HepG2 (cell line): Measurements from ENCODE around the gene C14orf93. TPM values are rescaled to one million over a fixed set of nuclear protein-coding genes. Genes with fewer than 3 reads are reported as not detected.

Experiments used
- CCDC6 ChIP-seq: sonication (generic); formaldehyde crosslinking; IDR thresholded peaks from 2 replicates; pipeline ENCODE4 v1.8.1; 2022; ENCODE audit warnings: mild to moderate bottlenecking, missing genetic modification reagents, moderate library complexity
- CEBPZ ChIP-seq: IDR thresholded peaks from 2 replicates; pipeline ENCODE4 v1.6.1; 2012; ENCODE audit warnings: low read length, improper control_type of control experiment
- CENPT ChIP-seq: sonication (generic); formaldehyde crosslinking; IDR thresholded peaks from 2 replicates; pipeline ENCODE4 v1.8.0; 2022; ENCODE audit warnings: low read depth, mild to moderate bottlenecking, moderate library complexity, missing genetic modification reagents
- CREBL2 ChIP-seq: sonication (generic); formaldehyde crosslinking; IDR thresholded peaks from 2 replicates; pipeline ENCODE4 v1.8.1; 2023; ENCODE audit warnings: missing genetic modification reagents, mild to moderate bottlenecking, borderline replicate concordance
- ETS1 ChIP-seq: sonication (generic); formaldehyde crosslinking; IDR thresholded peaks from 2 replicates; pipeline ENCODE4 v1.4.0; 2020; ENCODE audit warnings: missing genetic modification reagents
- FOXA1 ChIP-seq, 2 experiments: fragments of 450-650 bp in 1 of 2; sonication (generic) in 1 of 2; formaldehyde crosslinking in 1 of 2; IDR thresholded peaks; 2 replicates each; pipeline versions ENCODE4 v1.4.0 to v1.6.1; 2016 to 2020; ENCODE audit warnings: missing genetic modification reagents in 1 of 2
- GMEB2 ChIP-seq: IDR thresholded peaks from 2 replicates; pipeline ENCODE4 v1.6.1; 2016; ENCODE audit warnings: missing biosample characterization, missing genetic modification reagents, low read depth
- HMGA1 ChIP-seq: sonication (generic); formaldehyde crosslinking; conservative IDR thresholded peaks from 2 replicates; pipeline ENCODE4 v1.4.0; 2020; ENCODE audit warnings: missing genetic modification reagents
- PREB ChIP-seq: sonication (generic); formaldehyde crosslinking; IDR thresholded peaks from 2 replicates; pipeline ENCODE4 v1.4.0; 2020; ENCODE audit warnings: missing genetic modification reagents
- TSC22D2 ChIP-seq: sonication (generic); formaldehyde crosslinking; IDR thresholded peaks from 2 replicates; pipeline ENCODE4 v1.5.1; 2020; ENCODE audit warnings: missing genetic modification reagents, mild to moderate bottlenecking, borderline replicate concordance
- ZMYM2 ChIP-seq: sonication (generic); formaldehyde crosslinking; IDR thresholded peaks from 2 replicates; pipeline ENCODE4 v1.8.0; 2022; ENCODE audit warnings: mild to moderate bottlenecking, missing genetic modification reagents
- ZNF136 ChIP-seq: sonication (generic); formaldehyde crosslinking; IDR thresholded peaks from 2 replicates; pipeline ENCODE4 v1.8.1; 2022; ENCODE audit warnings: low read depth, mild to moderate bottlenecking, moderate library complexity, missing genetic modification reagents
- ZNF17 ChIP-seq: sonication (generic); formaldehyde crosslinking; IDR thresholded peaks from 2 replicates; pipeline ENCODE4 v1.5.0; 2020; ENCODE audit warnings: mild to moderate bottlenecking, missing genetic modification reagents
- ZNF331 ChIP-seq: sonication (generic); formaldehyde crosslinking; IDR thresholded peaks from 2 replicates; pipeline ENCODE4 v1.4.0; 2020; ENCODE audit warnings: missing genetic modification reagents
- ZNF343 ChIP-seq: sonication (generic); formaldehyde crosslinking; IDR thresholded peaks from 2 replicates; pipeline ENCODE4 v1.4.0; 2020; ENCODE audit warnings: mild to moderate bottlenecking, missing genetic modification reagents
- ZNF44 ChIP-seq: sonication (generic); formaldehyde crosslinking; IDR thresholded peaks from 2 replicates; pipeline ENCODE4 v1.5.1; 2020; ENCODE audit warnings: mild to moderate bottlenecking, missing genetic modification reagents
- ZNF501 ChIP-seq: sonication (generic); formaldehyde crosslinking; IDR thresholded peaks from 2 replicates; pipeline ENCODE4 v1.5.1; 2020; ENCODE audit warnings: mild to moderate bottlenecking, moderate library complexity, missing genetic modification reagents
- ZNF543 ChIP-seq: sonication (generic); formaldehyde crosslinking; IDR thresholded peaks from 2 replicates; pipeline ENCODE4 v1.4.0; 2020; ENCODE audit warnings: mild to moderate bottlenecking, missing genetic modification reagents
- ZNF678 ChIP-seq: sonication (generic); formaldehyde crosslinking; IDR thresholded peaks from 2 replicates; pipeline ENCODE4 v1.4.0; 2020; ENCODE audit warnings: mild to moderate bottlenecking, missing genetic modification reagents
- ZNF709 ChIP-seq: sonication (generic); formaldehyde crosslinking; IDR thresholded peaks from 2 replicates; pipeline ENCODE4 v1.5.0; 2020; ENCODE audit warnings: mild to moderate bottlenecking, missing genetic modification reagents
- ZNF878 ChIP-seq: sonication (generic); formaldehyde crosslinking; IDR thresholded peaks from 2 replicates; pipeline ENCODE4 v1.8.1; 2023; ENCODE audit warnings: mild to moderate bottlenecking, missing genetic modification reagents, moderate library complexity
- ZSCAN20 ChIP-seq: sonication (generic); formaldehyde crosslinking; IDR thresholded peaks from 2 replicates; pipeline ENCODE4 v1.4.0; 2020; ENCODE audit warnings: missing genetic modification reagents, mild to moderate bottlenecking, borderline replicate concordance
- polyA plus RNA-seq, 8 experiments: library from polyadenylated mRNA; depleted of rRNA in 3 of 8; stranded (reverse) in 7 of 8; unstranded in 1 of 8; fragments of >200 nt; fragmentation: Illumina TruSeq in 4 of 8; extraction: Trizol in 4 of 8; gene quantifications; 2 replicates each; pipeline versions ENCODE4 v1.2.1 to v1.2.3, GENCODE V29; 2011 to 2016; ENCODE audit warnings: low read depth in 4 of 8, missing spikeins in 1 of 8, mixed read lengths in 1 of 8; ENCODE audit not compliant: insufficient read depth in 1 of 8
- total RNA-seq, 5 experiments: library from RNA; depleted of rRNA; stranded (reverse); fragments of >200 nt; fragmentation: Illumina TruSeq; extraction: Trizol; gene quantifications; 2 replicates each; pipeline ENCODE4 v1.2.3, GENCODE V29; 2016; ENCODE audit warnings: low read depth in 1 of 5

C14orf93 gene
- total and polyA plus RNA-seq, 2 of the 13 experiments (the other 11 are each of a cell fraction or from before 2014, with no cell fraction given): 11.4 to 22.5 TPM

GRCh38 chr14:22976620-22977433 is 33.1 kb downstream of the C14orf93 start (continued):
- TF ChIP-seq GMEB2 (CRISPR knock-in tag) (peak; percentile 7; the same call in 1 of the 2 replicates), FOXA1 (IDR thresholded peaks at IDR 0.05) (peak; percentile 82; the same call in 1 of the 2 replicates), FOXA1 (CRISPR knock-in tag; IDR thresholded peaks at IDR 0.05) (peak; percentile 97), ZNF709 (CRISPR knock-in tag) (no peak), ZNF343 (CRISPR knock-in tag) (peak; percentile 99), PREB (no peak), ZSCAN20 (CRISPR knock-in tag) (no peak), ZNF136 (CRISPR knock-in tag) (peak; percentile 76; the same call in 1 of the 2 replicates), ETS1 (CRISPR knock-in tag) (no peak), ZNF331 (CRISPR knock-in tag) (peak; percentile 91), HMGA1 (CRISPR knock-in tag) (peak; percentile 92; the same call in 1 of the 2 replicates), ZNF678 (CRISPR knock-in tag) (0 out of 2 replicates have a peak, but pooled peaks have one; percentile 23), ZNF543 (CRISPR knock-in tag) (peak; percentile 74; the same call in 1 of the 2 replicates), ZNF501 (CRISPR knock-in tag) (no peak), CEBPZ (peak; percentile 37; the same call in 1 of the 2 replicates), ZNF17 (CRISPR knock-in tag) (no peak), TSC22D2 (CRISPR knock-in tag) (peak; percentile 85; the same call in 1 of the 2 replicates), ZMYM2 (CRISPR knock-in tag) (no peak), CCDC6 (CRISPR knock-in tag) (no peak), CENPT (no peak), ZNF44 (CRISPR knock-in tag) (no peak; the same call in 1 of the 2 replicates), CREBL2 (CRISPR knock-in tag) (no peak), ZNF878 (CRISPR knock-in tag) (no peak)
